HG03521 (cell line): ENCODE data around the gene GRM5.

ENCODE experiments used
- ATAC-seq: cut with Tn5 transposase; IDR thresholded peaks from one replicate; pipeline ENCODE4 v1.9.1; 2021; ENCODE audit warnings: mild to moderate bottlenecking, moderate library complexity; ENCODE audit not compliant: unreplicated experiment

GRM5 gene

GRCh38 chr11:88739524-88739923, 326.3 kb downstream of the GRM5 start:
- no peak for ATAC-seq

- no peak for ATAC-seq
Measured at GRCh38 chr11:88709567-88709966, 356.2 kb downstream of the GRM5 start.

- no peak for ATAC-seq
Measured at GRCh38 chr11:88704485-88704884, 361.3 kb downstream of the GRM5 start.

- ATAC-seq, result no peak
Measured at GRCh38 chr11:88701816-88702215, 364.0 kb downstream of the GRM5 start.

- ATAC-seq, result no peak
Measured at GRCh38 chr11:88697139-88697538, 368.6 kb downstream of the GRM5 start.

GRCh38 chr11:88695689-88696414, 369.9 kb downstream of the GRM5 start:
- ATAC-seq, result no peak

- ATAC-seq, result no peak
Measured at GRCh38 chr11:88692306-88693086, 373.3 kb downstream of the GRM5 start.

GRCh38 chr11:88689548-88690240, 376.1 kb downstream of the GRM5 start:
- no peak for ATAC-seq

- no peak for ATAC-seq
Measured at GRCh38 chr11:88683024-88683423, 382.8 kb downstream of the GRM5 start.

- no peak for ATAC-seq
Measured at GRCh38 chr11:88680806-88681205, 385.0 kb downstream of the GRM5 start.

- ATAC-seq, result no peak
Measured at GRCh38 chr11:88666364-88666763, 399.4 kb downstream of the GRM5 start.

GRCh38 chr11:88657076-88657738, 408.6 kb downstream of the GRM5 start:
- no peak for ATAC-seq

GRCh38 chr11:88656283-88656682, 409.5 kb downstream of the GRM5 start:
- ATAC-seq, result no peak

- ATAC-seq, result no peak
Measured at GRCh38 chr11:88655656-88656055, 410.1 kb downstream of the GRM5 start.

- no peak for ATAC-seq
Measured at GRCh38 chr11:88655196-88655595, 410.6 kb downstream of the GRM5 start.

- ATAC-seq, result no peak
Measured at GRCh38 chr11:88651556-88651955, 414.2 kb downstream of the GRM5 start.

- no peak for ATAC-seq
Measured at GRCh38 chr11:88644724-88645123, 421.1 kb downstream of the GRM5 start.

- no peak for ATAC-seq
Measured at GRCh38 chr11:88632163-88632562, 433.6 kb downstream of the GRM5 start.

GRCh38 chr11:88631497-88631896, 434.3 kb downstream of the GRM5 start:
- ATAC-seq, result no peak

GRCh38 chr11:88629496-88629895, 436.3 kb downstream of the GRM5 start:
- no peak for ATAC-seq

GRCh38 chr11:88626216-88626615, 439.6 kb downstream of the GRM5 start:
- no peak for ATAC-seq
